ENCODE measurements around the gene HLA-DMB. TPM values are rescaled to one million over a fixed set of nuclear protein-coding genes. Genes with fewer than 3 reads are reported as not detected.
"Not testable (repeated sequence)": the region's sequence is repeated elsewhere in the genome, so short reads cannot be mapped to it uniquely, and the experiment has no call there.

Gene HLA-DMB
- polyA plus RNA-seq, 3 donors: 4.3 to 19.0 (median 18.8) TPM

DNA sequence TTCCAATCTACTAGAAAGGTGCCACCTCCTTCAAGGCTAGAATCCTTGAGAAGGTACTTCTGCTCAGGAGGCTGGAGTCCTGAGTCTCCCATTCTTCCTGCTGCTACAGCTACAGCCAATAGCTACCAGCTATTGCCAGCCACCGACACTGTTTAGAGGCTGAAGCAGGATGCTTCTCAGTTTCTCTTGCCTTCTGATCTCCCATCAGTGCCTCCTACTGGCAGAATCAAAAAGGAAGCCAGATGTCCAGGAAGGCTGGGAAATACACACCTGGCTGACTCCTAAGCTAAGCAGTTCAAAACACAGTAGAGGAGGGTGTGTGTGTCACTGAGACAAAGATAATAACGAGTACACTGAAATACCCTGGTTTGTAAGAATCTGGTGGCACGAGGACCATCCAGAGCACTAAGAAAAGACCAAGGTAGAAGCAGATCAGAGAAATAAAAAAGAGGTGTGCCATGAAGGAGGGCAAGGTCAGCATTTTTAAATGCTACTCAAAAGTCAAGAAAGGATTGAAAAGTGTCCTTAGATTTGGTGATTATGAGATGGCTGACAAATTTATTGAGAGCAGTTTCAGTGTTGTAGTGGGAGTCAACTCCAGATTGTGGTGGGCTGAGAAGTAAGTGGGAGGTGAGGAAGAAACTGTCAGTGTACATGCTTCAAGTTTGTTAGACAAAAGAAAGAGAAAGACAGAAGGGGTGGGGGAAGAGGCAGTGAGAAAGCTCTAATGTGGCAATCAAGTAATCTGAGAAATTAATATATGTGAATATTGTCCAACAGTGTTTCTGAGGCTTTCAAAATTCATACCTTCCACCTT lies 14.4 kb upstream of the HLA-DMB start:
- no peak overlapping the region for H3K27ac ChIP-seq (ENCODE audit: low read depth, low read length)
- WGBS, 3 donors: 18 to 40% (median 39%) methylated on average over 3 of the region's 3 CpGs

DNA sequence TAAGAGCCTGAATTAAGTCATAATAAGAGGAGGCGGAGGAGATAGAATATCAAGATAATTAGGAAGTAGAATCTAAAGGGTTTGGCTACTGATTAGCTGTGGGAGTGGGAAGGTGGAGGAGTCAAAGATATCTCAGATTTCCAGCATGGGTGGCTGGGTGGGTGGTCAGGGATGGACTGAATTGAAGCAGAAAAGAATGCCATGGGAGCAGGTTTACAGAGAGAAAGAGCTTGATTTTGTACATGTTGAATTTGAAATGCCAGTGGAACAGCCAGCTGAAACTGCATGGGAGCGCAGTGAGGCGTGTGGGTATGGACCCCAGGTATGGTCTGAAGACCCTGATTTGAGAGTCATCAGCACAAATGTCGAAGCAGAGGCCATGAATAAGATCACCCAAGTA lies 13.4 kb upstream of the HLA-DMB start:
- no peak overlapping the region for H3K27ac ChIP-seq (ENCODE audit: low read depth, low read length)
- WGBS, 3 donors: 92 to 94% (median 92%) methylated on average over 4 of the region's 4 CpGs

DNA sequence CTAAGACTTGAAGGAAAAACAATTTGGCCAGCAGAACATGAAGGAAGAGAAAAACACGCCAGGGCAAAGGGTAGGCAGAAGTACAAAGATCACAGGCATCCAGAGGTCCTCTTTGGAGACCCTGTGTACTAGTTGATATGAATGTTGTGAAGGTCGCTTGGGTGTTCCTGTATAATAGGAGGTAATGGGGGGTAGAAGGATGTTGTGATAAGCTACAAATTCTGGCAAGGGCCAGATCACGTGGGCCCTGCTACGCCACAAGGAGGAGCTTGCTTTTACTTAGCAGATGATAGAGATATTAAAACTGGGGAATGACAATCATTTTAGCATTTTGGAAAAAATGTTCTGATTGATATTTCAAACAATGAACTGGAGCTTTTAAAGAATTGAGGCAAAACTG lies 12.9 kb upstream of the HLA-DMB start:
- no peak overlapping the region for H3K27ac ChIP-seq (ENCODE audit: low read depth, low read length)
- WGBS, 3 donors: 65 to 70% (median 69%) methylated on average over 4 of the region's 4 CpGs

DNA sequence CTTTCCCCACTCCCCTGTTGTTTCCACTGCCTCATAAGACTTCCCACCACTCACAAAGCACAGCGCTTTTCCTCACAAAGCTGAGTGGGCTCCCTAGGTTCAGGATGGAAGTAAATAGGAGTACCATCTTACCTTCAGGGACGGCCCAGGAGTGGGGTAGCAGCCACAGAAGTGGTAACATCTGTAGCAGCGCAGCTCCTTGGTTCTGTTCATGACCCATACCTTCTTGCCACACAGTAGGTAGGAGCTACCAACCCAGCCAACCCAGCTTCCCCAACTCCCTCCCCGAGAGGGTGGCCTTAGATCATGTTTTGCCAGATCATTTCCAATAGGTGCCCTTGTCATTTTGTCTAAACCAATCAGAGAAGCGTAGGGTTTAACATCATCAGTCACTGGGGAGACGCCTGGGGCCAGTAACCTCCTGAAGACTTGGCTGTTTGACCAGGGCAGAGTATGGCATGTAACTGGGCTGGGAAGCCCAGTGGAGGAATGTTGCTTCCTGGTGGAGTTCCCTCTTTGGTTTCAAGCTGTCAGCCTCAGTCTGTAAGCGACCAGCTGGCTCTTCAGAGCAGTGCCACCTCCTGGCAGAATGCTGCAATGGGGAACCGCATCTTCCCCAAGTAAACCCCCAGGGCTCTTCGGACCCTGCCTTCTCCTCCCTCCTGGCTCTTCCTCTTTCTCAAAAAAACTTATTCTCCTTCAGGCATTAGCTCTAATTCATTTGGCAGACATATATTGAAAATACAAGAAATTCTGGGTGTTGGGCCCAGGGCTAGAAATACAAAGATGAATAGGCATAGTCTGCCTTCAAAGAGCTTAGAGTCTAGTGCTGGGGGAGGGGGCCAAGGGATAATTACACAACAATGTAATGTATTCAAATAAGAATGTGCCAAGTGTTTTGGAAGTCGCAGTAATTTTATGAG lies 12.2 kb upstream of the HLA-DMB start, which contains the start of gene HLA-DMA:
Gene HLA-DMA (minus strand): TSS at position 281 of the 923 bp plus-strand sequence. CDS start 61 bp downstream, at position 220.
- WGBS, 3 donors: 19 to 38% (median 22%) methylated on average over 10 of the region's 10 CpGs

DNA sequence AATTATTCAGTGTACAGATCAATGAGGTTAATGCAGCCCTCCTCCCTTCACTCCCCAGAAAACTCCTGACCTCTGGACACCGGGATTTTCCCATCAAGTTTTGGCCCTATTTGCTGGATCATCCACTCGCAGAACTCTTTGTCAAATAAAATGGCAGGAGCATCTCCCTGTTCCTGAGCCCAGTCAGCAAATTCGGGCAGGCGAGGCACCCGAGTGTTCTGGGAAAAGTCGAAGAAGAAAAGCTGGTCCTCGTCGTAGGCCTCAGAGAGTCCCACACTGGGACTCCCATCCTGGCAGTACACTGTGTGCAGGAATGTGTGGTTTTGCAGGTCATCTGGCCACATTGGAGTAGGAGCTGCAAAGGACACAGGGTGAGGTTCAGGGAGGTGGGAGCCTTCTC lies 9.6 kb upstream of the HLA-DMB start:
- 85 to 94% (median 87%) methylated on average over 8 of the region's 8 CpGs for WGBS, 3 donors
- no peak overlapping the region for H3K27ac ChIP-seq (ENCODE audit: low read depth, low read length)

More for the DNA sequence above, 12.2 kb upstream of the HLA-DMB start, which contains the start of gene HLA-DMA:
- no peak within 1 kb of the TSS for H3K27ac ChIP-seq (ENCODE audit: low read depth, low read length)

DNA sequence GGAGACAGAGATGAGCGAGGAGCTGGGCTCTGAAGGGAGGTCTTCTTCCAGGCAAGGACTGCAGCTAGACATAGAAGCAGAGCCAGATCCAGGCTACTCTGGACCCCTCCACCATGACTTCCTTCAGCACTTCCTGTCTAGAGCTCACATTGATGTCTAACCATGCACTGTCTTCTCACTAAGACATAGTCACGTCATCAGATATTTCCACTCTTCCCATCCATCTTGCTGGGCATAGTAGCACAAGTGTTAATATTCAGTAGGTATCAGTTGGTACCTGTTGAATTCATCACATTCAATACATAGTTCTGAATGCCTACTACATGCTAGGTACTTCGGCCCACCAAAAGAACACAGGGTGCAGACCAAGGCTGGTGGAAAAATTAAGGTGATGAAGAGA lies 9.2 kb upstream of the HLA-DMB start:
- 90 to 95% (median 90%) methylated on average over 3 of the region's 3 CpGs for WGBS, 3 donors
- H3K27ac ChIP-seq (ENCODE audit: low read depth, low read length): no peak overlapping the region

DNA sequence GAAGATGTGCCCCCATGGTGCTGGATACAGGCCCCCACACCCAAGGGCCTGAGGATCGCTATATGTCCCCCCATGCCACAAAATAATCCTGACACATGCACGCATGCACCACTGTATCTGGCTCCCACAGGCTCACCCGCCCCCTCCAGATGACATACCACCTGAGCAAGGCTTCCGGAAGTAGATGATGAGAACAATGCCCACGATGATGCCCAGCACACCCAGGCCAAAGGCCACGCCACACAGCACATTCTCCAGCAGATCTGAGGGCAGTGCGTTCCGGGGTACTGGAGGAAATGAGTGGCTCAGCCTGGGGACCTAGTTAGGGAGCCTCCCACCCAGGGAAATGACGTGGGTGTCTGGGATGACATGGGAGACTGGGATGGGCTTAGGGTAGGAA lies 8.3 kb upstream of the HLA-DMB start:
- 87 to 90% (median 89%) methylated on average over 9 of the region's 9 CpGs for WGBS, 3 donors
- no peak overlapping the region for H3K27ac ChIP-seq (ENCODE audit: low read depth, low read length)

DNA sequence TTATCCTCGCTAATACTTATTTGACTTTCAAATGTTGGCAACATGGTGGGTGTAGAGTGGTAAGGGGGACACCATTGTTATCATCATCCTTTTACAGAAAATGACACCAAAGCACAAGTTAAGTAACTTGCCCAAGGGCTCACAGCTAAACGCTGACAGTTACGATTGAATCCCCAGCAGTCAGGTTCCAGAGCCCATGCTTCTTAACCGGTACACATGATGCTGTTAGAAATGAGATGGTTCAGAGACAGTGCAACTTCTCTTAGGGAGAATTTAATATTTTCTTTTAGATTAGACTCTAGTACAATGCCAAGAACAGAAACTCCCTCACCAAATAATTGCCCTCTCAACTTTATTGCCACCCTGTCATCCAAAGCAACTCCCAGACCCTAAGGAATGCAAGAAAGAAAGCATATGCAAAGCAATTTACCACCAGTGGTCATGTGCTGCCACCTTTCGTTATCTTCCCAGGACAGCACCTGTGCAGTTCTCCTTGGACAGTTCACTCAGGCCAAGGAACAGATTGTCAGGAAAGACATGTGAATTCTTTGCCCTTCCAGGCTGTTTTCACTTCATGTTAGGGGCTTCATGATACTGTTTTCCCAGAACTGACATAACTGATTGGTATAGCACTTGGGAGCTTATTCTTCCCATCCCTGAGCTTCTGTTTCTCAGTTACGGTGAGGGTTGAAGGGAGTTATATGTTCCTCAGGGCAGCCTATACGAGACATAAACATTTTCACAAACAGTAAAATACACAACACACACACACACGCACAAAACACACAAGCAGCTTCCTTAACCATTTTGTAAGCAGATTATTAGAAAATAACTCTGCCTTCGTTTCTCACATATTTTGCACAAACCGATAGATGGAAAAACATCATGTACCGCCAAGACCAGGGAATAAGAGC lies 7.0 kb upstream of the HLA-DMB start:
- H3K27ac ChIP-seq (ENCODE audit: low read depth, low read length): no peak overlapping the region
- WGBS, 3 donors: 66 to 78% (median 73%) methylated on average over 11 of the region's 11 CpGs

DNA sequence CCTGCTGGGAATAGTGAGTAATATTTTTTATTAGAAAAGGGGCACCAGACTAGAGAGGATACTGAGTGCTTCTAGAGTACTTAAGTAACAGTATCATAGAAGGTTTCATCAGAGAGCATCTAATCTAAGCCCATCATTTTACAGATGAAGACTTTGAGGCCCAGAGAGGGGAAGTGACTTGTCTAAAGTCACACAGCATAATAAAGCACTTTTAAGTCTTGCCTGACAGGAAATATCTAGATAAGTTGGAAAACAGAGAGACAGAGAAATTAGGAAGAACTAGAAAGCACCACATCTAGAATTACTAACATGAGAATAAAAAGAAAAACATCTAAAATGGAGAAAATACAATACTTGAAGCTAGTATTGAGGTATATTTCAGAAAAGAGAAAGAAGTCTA lies 6.1 kb upstream of the HLA-DMB start:
- no peak overlapping the region for H3K27ac ChIP-seq (ENCODE audit: low read depth, low read length)

DNA sequence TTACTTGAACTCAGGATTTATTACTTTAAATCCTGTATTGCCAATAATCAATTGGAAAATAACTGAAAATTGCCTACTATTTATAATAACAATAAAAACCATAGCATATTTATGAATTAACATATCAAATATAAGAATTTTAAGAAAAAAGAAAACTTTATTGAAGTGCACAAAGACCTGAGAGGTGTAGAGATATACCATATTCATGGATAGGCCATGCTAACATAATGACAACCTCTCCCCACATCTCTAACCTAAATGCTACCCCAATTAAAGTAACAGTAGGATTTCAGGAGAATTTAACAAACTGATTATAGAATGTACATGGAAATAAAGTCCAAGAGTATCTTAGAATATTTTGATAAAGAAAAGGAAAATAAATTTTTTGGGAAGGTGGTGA lies 5.1 kb upstream of the HLA-DMB start:
- H3K27ac ChIP-seq (ENCODE audit: low read depth, low read length): no peak overlapping the region

DNA sequence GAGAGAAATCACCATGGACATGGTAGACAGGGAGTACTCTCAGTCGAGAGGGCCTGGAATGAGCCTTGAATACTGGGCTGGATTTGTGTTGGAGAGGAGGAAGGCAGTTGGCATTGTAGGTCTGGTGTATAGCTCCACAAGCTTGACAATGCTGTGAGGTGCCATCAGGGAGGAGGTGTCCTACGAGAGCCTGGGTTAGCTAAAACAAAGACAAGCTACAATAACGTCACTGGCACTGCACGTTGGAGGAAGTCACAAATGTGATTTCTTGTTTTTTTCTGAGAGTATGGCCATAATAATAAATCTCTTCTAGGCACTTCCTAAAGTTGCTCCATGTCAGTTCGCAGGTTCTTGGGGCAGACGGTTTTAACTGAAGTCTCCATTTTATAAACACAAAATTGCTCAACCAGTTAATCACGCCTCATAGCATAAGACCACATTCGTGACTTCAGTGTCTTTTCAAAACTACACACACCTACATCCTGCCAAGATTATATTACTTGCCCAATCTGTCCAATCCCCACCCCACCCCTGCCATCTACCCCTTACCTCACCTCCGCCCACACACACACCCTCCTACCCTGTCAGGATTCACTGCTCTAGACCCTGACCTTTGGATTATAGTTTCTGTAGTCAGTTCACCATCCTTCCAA lies 4.4 kb upstream of the HLA-DMB start:
- H3K27ac ChIP-seq (ENCODE audit: low read depth, low read length): no peak overlapping the region
- WGBS, 3 donors: 59 to 81% (median 61%) methylated on average over 9 of the region's 9 CpGs

DNA sequence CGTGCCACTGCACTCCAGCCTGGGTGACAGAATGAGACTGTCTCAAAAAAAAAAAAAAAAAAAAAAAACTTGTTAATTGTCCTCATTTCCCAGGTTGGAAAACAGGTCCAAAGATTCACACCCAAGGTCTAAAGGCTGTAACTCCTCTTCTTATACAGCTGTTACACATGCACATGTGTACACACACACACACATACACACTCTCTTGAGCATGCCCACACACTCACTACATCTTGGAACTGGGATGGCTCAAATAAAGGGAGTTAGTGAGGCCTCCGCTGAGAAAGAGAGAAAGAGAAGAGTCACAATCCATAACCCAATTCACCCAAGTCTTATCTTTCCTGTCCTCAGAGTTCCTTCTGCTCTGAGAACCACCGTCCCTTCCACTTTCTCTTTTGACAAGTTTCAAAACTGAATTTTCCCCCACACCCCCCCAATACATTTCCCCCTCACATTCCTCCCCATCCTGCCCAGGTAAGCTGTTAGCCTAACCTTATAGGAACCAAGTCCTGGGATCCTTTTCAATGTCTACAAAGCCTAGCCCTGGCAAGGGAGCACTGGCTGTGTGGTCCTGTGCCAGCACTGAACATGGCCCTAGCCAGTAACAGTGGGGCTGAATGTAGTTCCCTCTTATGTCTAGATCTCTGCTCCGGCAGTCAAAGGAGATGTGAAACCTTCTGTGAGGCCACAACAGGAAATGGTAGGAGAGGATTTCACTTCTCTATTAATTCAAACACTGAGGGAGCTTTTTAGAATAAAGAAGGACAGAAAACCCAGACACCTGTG lies 3.2 kb upstream of the HLA-DMB start:
- 55 to 75% (median 55%) methylated on average over 4 of the region's 4 CpGs for WGBS, 3 donors
- no peak overlapping the region for H3K27ac ChIP-seq (ENCODE audit: low read depth, low read length)

DNA sequence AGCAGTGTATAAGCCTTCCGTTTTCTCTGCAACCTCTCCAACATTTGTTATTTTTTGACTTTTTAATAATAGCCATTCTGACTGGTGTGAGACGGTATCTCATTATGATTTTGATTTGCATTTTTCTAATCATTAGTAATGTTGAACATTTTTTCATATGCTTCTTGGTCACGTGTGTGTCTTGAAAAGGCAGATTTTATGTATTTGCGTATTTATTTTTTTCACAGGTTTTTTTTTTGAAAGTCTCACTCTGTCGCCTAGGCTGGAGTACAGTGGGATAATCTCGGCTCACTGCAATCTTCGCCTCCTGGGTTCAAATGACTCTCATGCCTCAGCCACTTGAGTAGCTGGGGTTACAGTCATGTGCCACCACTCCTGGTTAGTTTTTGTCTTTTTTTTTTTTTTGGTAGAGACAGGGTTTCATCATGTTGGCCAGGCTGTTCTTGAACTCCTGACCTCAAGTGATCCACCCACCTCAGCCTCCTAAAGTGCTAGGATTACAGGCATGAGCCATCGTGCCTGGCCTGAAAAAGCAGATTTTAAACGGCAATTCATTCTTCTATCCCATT lies 1.8 kb upstream of the HLA-DMB start:
- not testable (repeated sequence) for H3K27ac ChIP-seq (ENCODE audit: low read depth, low read length)
- WGBS, 3 donors: 83 to 88% (median 88%) methylated on average over 9 of the region's 9 CpGs

DNA sequence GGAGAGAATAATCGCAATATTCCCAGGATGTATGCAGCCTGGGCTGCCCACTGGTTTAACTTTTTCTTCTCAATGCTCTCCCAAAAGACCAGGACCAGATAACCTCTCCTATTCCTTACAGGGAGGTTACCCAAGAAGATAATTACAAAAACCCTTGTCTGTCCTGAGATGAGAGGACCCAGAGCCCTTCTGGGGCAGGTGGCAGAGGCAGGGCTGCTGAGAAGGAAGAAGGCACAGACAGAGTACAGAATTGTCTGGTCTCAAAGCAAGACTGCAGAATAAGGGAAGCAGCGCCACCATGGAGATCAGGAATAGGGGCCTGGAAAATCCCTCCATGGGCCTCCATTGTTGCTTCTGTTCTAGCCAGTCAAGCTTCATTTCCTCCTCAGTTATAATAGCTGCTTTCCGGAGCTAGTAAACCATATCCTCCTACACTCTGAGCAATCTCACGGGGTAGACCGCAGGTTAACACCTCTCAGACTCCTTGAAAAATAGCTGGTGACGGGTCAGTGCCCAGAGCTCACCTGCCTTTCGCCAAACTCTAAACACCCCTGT lies 463 bp upstream of the HLA-DMB start:
- 43 to 66% (median 46%) methylated on average over 7 of the region's 7 CpGs for WGBS, 3 donors
- no peak overlapping the region for H3K27ac ChIP-seq (ENCODE audit: low read depth, low read length)

DNA sequence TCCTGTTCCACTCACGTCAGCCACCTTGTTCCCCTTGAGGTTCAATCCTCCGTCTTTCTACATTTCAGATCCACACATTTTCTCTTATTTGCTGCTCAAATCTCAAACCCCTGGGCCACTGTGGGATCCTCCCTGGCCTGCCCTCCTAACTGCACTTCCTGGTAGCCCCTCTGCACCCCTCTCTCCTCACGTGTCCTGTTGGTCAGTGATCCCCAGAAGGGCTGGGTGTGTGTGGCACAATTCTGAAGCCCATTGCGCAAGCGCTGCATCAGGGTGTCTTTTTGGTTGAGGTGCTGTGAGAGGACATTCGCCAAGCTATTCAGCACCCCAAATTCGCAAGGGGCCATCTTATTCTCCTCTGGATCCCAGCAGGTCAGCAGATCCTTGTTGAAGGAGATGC lies 2.3 kb downstream of the HLA-DMB start:
- no peak overlapping the region for H3K27ac ChIP-seq (ENCODE audit: low read depth, low read length)
- WGBS, 3 donors: 85 to 93% (median 86%) methylated on average over 7 of the region's 7 CpGs

DNA sequence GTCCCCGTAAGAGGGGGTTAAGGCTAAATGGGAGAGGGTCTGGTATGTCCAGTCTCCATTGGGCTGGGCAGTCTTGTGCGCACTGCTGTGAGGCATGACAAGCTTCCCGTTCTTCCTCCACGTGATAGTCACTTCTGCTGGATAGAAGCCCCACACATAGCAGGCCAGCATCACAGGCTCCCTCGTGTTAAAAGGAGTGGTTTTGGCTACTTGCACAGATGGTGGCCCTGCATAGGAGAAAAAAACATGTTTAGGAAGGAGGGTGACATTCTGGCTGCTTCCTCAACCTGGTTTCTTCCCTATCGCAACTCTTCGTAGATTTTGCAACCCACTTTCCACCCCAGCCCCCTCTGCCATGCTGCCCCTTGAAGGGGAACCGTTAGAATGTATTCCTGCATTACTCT lies 3.6 kb downstream of the HLA-DMB start:
- no peak overlapping the region for H3K27ac ChIP-seq (ENCODE audit: low read depth, low read length)
- 61 to 69% (median 65%) methylated on average over 8 of the region's 8 CpGs for WGBS, 3 donors

All from adipose tissue (tissue), 3 donors.